ENCODE data around the gene PLA2G6. TPM values are rescaled to one million over a fixed set of nuclear protein-coding genes. Genes with fewer than 3 reads are reported as not detected.
A peak's percentile ranks its signal among the peaks of the same experiment; 100 is the strongest.

PLA2G6 gene
- total RNA-seq, 1 experiment from 2014 or later: 29.9 TPM

- H3K27me3 Mint-ChIP-seq (ENCODE audit: low read depth): peaks cover 7% of the 10 kb centered on the region
- peaks cover 2% of the 10 kb centered on the region; the same call in 1 of the 2 replicates for H3K4me1 Mint-ChIP-seq
- POLR2A ChIA-PET: interaction anchor here (1.2 kb wide), 1 partner anchor 22 kb away, joined by 3 read pairs; no protein-coding TSS in a partner anchor
- no peak for DNase-seq (ENCODE audit: low spot score)
- no peak overlapping the region for H3K4me3 Mint-ChIP-seq
- H3K27ac Mint-ChIP-seq: no peak overlapping the region
- TF ChIP-seq, protein P1, sequence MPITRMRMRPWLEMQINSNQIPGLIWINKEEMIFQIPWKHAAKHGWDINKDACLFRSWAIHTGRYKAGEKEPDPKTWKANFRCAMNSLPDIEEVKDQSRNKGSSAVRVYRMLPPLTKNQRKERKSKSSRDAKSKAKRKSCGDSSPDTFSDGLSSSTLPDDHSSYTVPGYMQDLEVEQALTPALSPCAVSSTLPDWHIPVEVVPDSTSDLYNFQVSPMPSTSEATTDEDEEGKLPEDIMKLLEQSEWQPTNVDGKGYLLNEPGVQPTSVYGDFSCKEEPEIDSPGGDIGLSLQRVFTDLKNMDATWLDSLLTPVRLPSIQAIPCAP (CRISPR knock-in tag; IDR thresholded peaks at IDR 0.05): no peak
- no peak for TF ChIP-seq NFATC4 (CRISPR knock-in tag; IDR thresholded peaks at IDR 0.05)
- no peak for ATAC-seq
- peaks cover 2% of the 10 kb centered on the region for H3K36me3 Mint-ChIP-seq
- CTCF ChIA-PET: interaction anchor here (0.5 to 3.4 kb wide), 5 partner anchors 9 to 74 kb away, joined by 4 to 41 read pairs (median 12); no protein-coding TSS in a partner anchor
- no peaks in the 10 kb centered on the region for H3K9me3 Mint-ChIP-seq
These were observed 106.4 kb downstream of the PLA2G6 start for GRCh38 chr22:38075105-38075825.

DNA sequence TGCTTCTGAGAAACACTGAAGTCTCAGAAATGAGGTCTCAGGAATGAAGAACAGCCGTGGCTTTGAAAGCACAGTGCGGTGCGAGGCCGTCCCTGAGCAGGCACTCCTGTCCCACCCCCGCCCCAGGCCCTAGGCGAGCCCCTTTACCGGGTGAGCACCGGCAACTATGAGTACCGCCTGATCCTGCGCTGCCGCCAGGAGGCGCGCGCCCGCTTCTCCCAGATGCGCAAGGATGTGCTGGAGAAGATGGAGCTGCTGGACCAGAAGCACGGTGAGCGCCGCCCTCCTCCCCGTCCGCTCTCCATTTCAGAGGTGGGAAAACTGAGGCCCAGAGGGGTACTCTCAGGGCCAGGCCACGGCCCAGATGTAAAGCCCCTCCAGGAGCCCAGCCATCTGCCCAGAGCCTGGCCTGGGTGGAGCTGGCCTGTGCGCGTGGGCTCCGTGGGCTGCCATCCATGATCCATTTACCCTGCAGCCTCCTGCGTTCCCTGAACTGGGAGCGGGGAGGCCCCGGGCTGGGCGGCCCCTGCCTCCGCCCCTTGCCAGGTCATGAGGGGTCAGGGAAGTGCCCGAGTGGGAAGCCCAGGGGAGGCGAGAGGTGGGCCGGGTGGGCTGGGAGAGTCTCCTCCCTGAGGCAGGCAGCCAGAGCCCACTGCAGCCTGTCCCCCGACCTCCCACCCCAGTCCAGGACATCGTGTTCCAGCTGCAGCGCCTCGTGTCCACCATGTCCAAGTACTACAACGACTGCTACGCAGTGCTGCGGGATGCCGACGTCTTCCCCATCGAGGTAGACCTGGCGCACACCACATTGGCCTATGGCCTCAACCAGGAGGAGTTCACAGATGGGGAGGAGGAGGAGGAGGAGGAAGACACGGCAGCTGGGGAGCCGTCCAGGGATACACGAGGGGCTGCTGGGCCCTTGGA lies 107.2 kb downstream of the PLA2G6 start:
- CTCF ChIA-PET: interaction anchor here (0.5 to 3.4 kb wide), 30 partner anchors 9 to 632 kb away, joined by 3 to 41 read pairs (median 4); partner anchors contain the start of genes ANKRD54, BAIAP2L2, PICK1 and SLC16A8
- no peaks in the 10 kb centered on the region for H3K27me3 Mint-ChIP-seq (ENCODE audit: low read depth)

GRCh38 chr22:38073150-38074130 lies 108.2 kb downstream of the PLA2G6 start:
- ATAC-seq (no peak), DNase-seq (ENCODE audit: low spot score) (no peak)
- Mint-ChIP-seq H3K4me3 (no peak overlapping the region), H3K27me3 (ENCODE audit: low read depth) (no peaks in the 10 kb centered on the region), H3K4me1 (peaks cover 2% of the 10 kb centered on the region; the same call in 1 of the 2 replicates), H3K9me3 (no peaks in the 10 kb centered on the region), H3K27ac (no peak overlapping the region), H3K36me3 (peaks cover 5% of the 10 kb centered on the region)
- POLR2A ChIA-PET: no interaction called here
- TF ChIP-seq JAZF1 (CRISPR knock-in tag; IDR thresholded peaks at IDR 0.05) (no peak), KAT7 (CRISPR knock-in tag; IDR thresholded peaks at IDR 0.05; ENCODE audit: borderline replicate concordance) (no peak)
- CTCF ChIA-PET: interaction anchor here (0.6 to 3.4 kb wide), 13 partner anchors 16 to 240 kb away, joined by 3 to 41 read pairs (median 6); partner anchors contain the start of genes BAIAP2L2 and PICK1

More for the DNA sequence above, 107.2 kb downstream of the PLA2G6 start:
- Mint-ChIP-seq H3K9me3 (no peaks in the 10 kb centered on the region), H3K4me1 (peaks cover 2% of the 10 kb centered on the region; the same call in 1 of the 2 replicates), H3K27ac (no peak overlapping the region), H3K4me3 (no peak overlapping the region), H3K36me3 (peaks cover 5% of the 10 kb centered on the region)
- POLR2A ChIA-PET: interaction anchor here (0.7 to 1.2 kb wide), 2 partner anchors 13 to 23 kb away, joined by 3 to 4 read pairs; no protein-coding TSS in a partner anchor
- TF ChIP-seq CTCF (IDR thresholded peaks at IDR 0.05): 0 out of 2 replicates have a peak, but pooled peaks have one; percentile 44
- no peak for TF ChIP-seq HMGXB4 (CRISPR knock-in tag; IDR thresholded peaks at IDR 0.05)
- peak; percentile 81 for DNase-seq (ENCODE audit: low spot score)
- peak; percentile 71 for ATAC-seq
